HL-60 (cell line): ENCODE data around the gene HSPA1L.

ENCODE experiments used
- DNase-seq, 2 experiments: peaks; one replicate each; pipeline ENCODE4 v3.0.0-alpha.2; 2010 to 2020; ENCODE audit warnings: low read depth in 1 of 2, low spot score in 1 of 2
- H3K27ac ChIP-seq: fragments of 250-450 bp; sonication (Bioruptor Pico); replicated peaks from 2 replicates; pipeline ENCODE4 v1.5.1; 2020; ENCODE audit warnings: mild to moderate bottlenecking, moderate library complexity
- H3K27me3 ChIP-seq: fragments of 250-450 bp; sonication (Bioruptor Pico); 2 replicates; pipeline ENCODE4 v1.5.1; 2021; ENCODE audit warnings: mild to moderate bottlenecking, moderate library complexity; ENCODE audit not compliant: insufficient read depth, poor library complexity, severe bottlenecking
- H3K4me3 ChIP-seq: replicated peaks from 2 replicates; pipeline ENCODE4 v1.5.1; 2011; ENCODE audit warnings: mild to moderate bottlenecking, control low read depth, low read length; ENCODE audit not compliant: insufficient read depth
- CTCF ChIP-seq: IDR thresholded peaks from one replicate; pipeline ENCODE4 v1.5.1; 2011; ENCODE audit warnings: low read length, control low read depth, inconsistent platforms; ENCODE audit not compliant: insufficient read depth
- GABPA ChIP-seq: IDR thresholded peaks from 2 replicates; pipeline ENCODE4 v1.6.1; 2012; ENCODE audit warnings: low read depth
- POLR2AphosphoS5 ChIP-seq: IDR thresholded peaks from 2 replicates; pipeline ENCODE4 v1.6.1; 2012; ENCODE audit warnings: low read depth
- REST ChIP-seq: IDR thresholded peaks from 2 replicates; pipeline ENCODE4 v1.6.1; 2012; ENCODE audit warnings: low read depth; ENCODE audit not compliant: insufficient replicate concordance
- SPI1 ChIP-seq: IDR thresholded peaks from 2 replicates; pipeline ENCODE4 v1.6.1; 2012; ENCODE audit warnings: low read depth, mild to moderate bottlenecking, borderline replicate concordance

Gene HSPA1L

GRCh38 chr6:31775633-31776484, 39.2 kb downstream of the HSPA1L start:
- H3K27ac ChIP-seq, result no peak overlapping the region
- DNase-seq, result no peak
- no peaks in the 10 kb centered on the region for H3K27me3 ChIP-seq
- H3K4me3 ChIP-seq, result no peak overlapping the region
- TF ChIP-seq POLR2AphosphoS5 (no peak), SPI1 (no peak), REST (no peak), GABPA (no peak), CTCF (no peak)

GRCh38 chr6:31775184-31775583, 39.9 kb downstream of the HSPA1L start:
- no peak overlapping the region for H3K27ac ChIP-seq
- TF ChIP-seq CTCF (no peak), POLR2AphosphoS5 (no peak), REST (no peak), SPI1 (no peak), GABPA (no peak)
- no peak for DNase-seq
- H3K27me3 ChIP-seq, result no peaks in the 10 kb centered on the region
- no peak overlapping the region for H3K4me3 ChIP-seq

- DNase-seq, result no peak
- H3K4me3 ChIP-seq, result no peak overlapping the region
- H3K27ac ChIP-seq, result no peak overlapping the region
Observed at GRCh38 chr6:31771992-31772358, 43.1 kb downstream of the HSPA1L start.

More at GRCh38 chr6:31771992-31772358, 43.1 kb downstream of the HSPA1L start:
- no peak for TF ChIP-seq CTCF
- no peak for TF ChIP-seq REST
- no peak for TF ChIP-seq POLR2AphosphoS5
- no peak for TF ChIP-seq SPI1
- TF ChIP-seq GABPA, result no peak
- no peaks in the 10 kb centered on the region for H3K27me3 ChIP-seq
